HG03342 (cell line): Measurements from ENCODE around the gene ISYNA1.

ENCODE experiments used
- ATAC-seq: cut with Tn5 transposase; IDR thresholded peaks from one replicate; pipeline ENCODE4 v1.9.1; 2021; ENCODE audit warnings: mild to moderate bottlenecking, moderate library complexity; ENCODE audit not compliant: unreplicated experiment

ISYNA1 gene

GRCh38 chr19:18437491-18438330 lies at the start of gene ISYNA1:
ISYNA1 (minus strand) TSS chr19:18438133; CDS start chr19:18437979, 154 bp downstream.
- no peak for ATAC-seq

GRCh38 chr19:18486746-18487145 lies 48.8 kb upstream of the ISYNA1 start:
- no peak for ATAC-seq

GRCh38 chr19:18484992-18485391 lies 47.1 kb upstream of the ISYNA1 start:
- ATAC-seq = no peak

GRCh38 chr19:18483119-18483890 lies 45.4 kb upstream of the ISYNA1 start:
- no peak for ATAC-seq

GRCh38 chr19:18481505-18482222 lies 43.7 kb upstream of the ISYNA1 start:
- no peak for ATAC-seq

- ATAC-seq = no peak
Measured at GRCh38 chr19:18480006-18480691, 42.2 kb upstream of the ISYNA1 start.

- ATAC-seq = no peak
Measured at GRCh38 chr19:18478545-18479311, 40.8 kb upstream of the ISYNA1 start.

- ATAC-seq = no peak
Measured at GRCh38 chr19:18477974-18478373, 40.0 kb upstream of the ISYNA1 start.

GRCh38 chr19:18477042-18477779 lies 39.3 kb upstream of the ISYNA1 start:
- no peak for ATAC-seq

- ATAC-seq = no peak
Measured at GRCh38 chr19:18476507-18477041, 38.6 kb upstream of the ISYNA1 start.

- ATAC-seq = no peak
Measured at GRCh38 chr19:18475762-18476331, 37.9 kb upstream of the ISYNA1 start.

- no peak for ATAC-seq
Measured at GRCh38 chr19:18475004-18475453, 37.1 kb upstream of the ISYNA1 start.

- no peak for ATAC-seq
Measured at GRCh38 chr19:18474366-18474887, 36.5 kb upstream of the ISYNA1 start.

GRCh38 chr19:18473706-18474087 lies 35.8 kb upstream of the ISYNA1 start:
- ATAC-seq = no peak

GRCh38 chr19:18473003-18473705 lies 35.2 kb upstream of the ISYNA1 start:
- no peak for ATAC-seq

- no peak for ATAC-seq
Measured at GRCh38 chr19:18470787-18471186, 32.9 kb upstream of the ISYNA1 start.

- no peak for ATAC-seq
Measured at GRCh38 chr19:18469069-18469846, 31.3 kb upstream of the ISYNA1 start.
